HCT116 (cell line): ENCODE results near the gene ZC3H6. TPM values are rescaled to one million over a fixed set of nuclear protein-coding genes. Genes with fewer than 3 reads are reported as not detected.
"Not testable (repeated sequence)": the region's sequence is repeated elsewhere in the genome, so short reads cannot be mapped to it uniquely, and the experiment has no call there.

Source experiments
- ATAC-seq: fragments of 200-7000 bp; cut with Tn5 transposase; 2 replicates; pipeline ENCODE4 v1.9.1; 2020; ENCODE audit warnings: mild to moderate bottlenecking, moderate library complexity
- BruUV-seq: library from RNA; stranded (reverse); fragments of 400-500 nt; replicated peaks from 2 replicates; lab custom pipeline; 2021; lab: Mats Ljungman, UMichigan
- CTCF ChIA-PET: fragments of 300-600 bp; sonication (Branson Sonifier 250); formaldehyde crosslinking; loops from one replicate; lab custom pipeline; 2021; ENCODE audit warnings: antibody characterized with exemption; lab: Charles Lee
- POLR2A ChIA-PET: fragments of 300-600, 350-600 bp; sonication (Branson Sonifier 250); formaldehyde crosslinking; loops from one replicate; lab custom pipeline; 2021; ENCODE audit warnings: antibody characterized with exemption; lab: Charles Lee
- RAD21 ChIA-PET, 2 experiments: fragments of 300-600 bp; sonication (Branson Sonifier 250); formaldehyde crosslinking; loops; one replicate each; lab custom pipeline; 2023; ENCODE audit warnings: low total read pairs in 2 of 2; ENCODE audit not compliant: uncharacterized antibody in 2 of 2, unreplicated experiment in 2 of 2, low non-redundant PET in 1 of 2; lab: Charles Lee
- DNase-seq: peaks from one replicate; pipeline ENCODE4 v3.0.0-alpha.2; 2010; ENCODE audit warnings: low read depth, low spot score
- H2AFZ ChIP-seq: fragments of 200-600 bp; shearing (Covaris generic), sonication (generic); 2 replicates; pipeline ENCODE4 v1.6.1; 2017; ENCODE audit warnings: low read depth, mixed run types, mixed read lengths, antibody characterized with exemption, low read length; ENCODE audit not compliant: poor library complexity, severe bottlenecking
- H3K27ac ChIP-seq: 2 replicates; pipeline ENCODE4 v1.5.1; 2012; ENCODE audit warnings: low read depth, low read length
- H3K27me3 ChIP-seq: fragments of 200-600 bp; sonication (generic); 2 replicates; pipeline ENCODE4 v1.6.1; 2016; ENCODE audit warnings: mixed run types, low read length, mixed read lengths; ENCODE audit not compliant: insufficient read depth
- H3K36me3 ChIP-seq, 2 experiments: fragments of 200-500 bp in 1 of 2; fragments of 200-600 bp in 1 of 2; sonication (Bioruptor generic) in 1 of 2; sonication (generic) in 1 of 2; 2 replicates each; pipeline versions ENCODE4 v1.5.1 to v1.6.1; 2014 to 2016; ENCODE audit warnings: low read length in 2 of 2, inconsistent platforms in 1 of 2, mixed read lengths in 1 of 2, mixed run types in 1 of 2; ENCODE audit not compliant: insufficient read depth in 2 of 2, control insufficient read depth in 1 of 2
- H3K4me1 ChIP-seq, 2 experiments: fragments of 200-600 bp in 1 of 2; sonication (generic) in 1 of 2; 2 replicates each; pipeline versions ENCODE4 v1.5.1 to v1.6.1; 2012 to 2017; ENCODE audit warnings: low read length in 2 of 2, inconsistent platforms in 1 of 2, mild to moderate bottlenecking in 1 of 2, mixed read lengths in 1 of 2, mixed run types in 1 of 2, moderate library complexity in 1 of 2; ENCODE audit not compliant: insufficient read depth in 2 of 2, control insufficient read depth in 1 of 2
- H3K4me2 ChIP-seq: fragments of 200-600 bp; sonication (generic); 2 replicates; pipeline ENCODE4 v1.6.1; 2017; ENCODE audit warnings: mixed run types, low read length, mixed read lengths
- H3K4me3 ChIP-seq, 2 experiments: fragments of 200-600 bp in 1 of 2; sonication (generic) in 1 of 2; replicated peaks in 1 of 2; 2 replicates each; pipeline ENCODE4 v1.5.1; 2011 to 2016; ENCODE audit warnings: low read length in 2 of 2, control low read depth in 1 of 2, low read depth in 1 of 2, mild to moderate bottlenecking in 1 of 2, mixed read lengths in 1 of 2, mixed run types in 1 of 2
- H3K79me2 ChIP-seq: fragments of 200-600 bp; sonication (generic); 2 replicates; pipeline ENCODE4 v1.6.1; 2017; ENCODE audit warnings: mild to moderate bottlenecking, mixed run types, low read length, moderate library complexity, mixed read lengths; ENCODE audit not compliant: insufficient read depth
- H3K9ac ChIP-seq: fragments of 200-600 bp; sonication (generic); 2 replicates; pipeline ENCODE4 v1.6.1; 2016; ENCODE audit warnings: low read length, mixed read lengths
- H3K9me2 ChIP-seq: fragments of 200-600 bp; sonication (generic), shearing (Covaris generic); 2 replicates; pipeline ENCODE4 v1.6.1; 2017; ENCODE audit warnings: mixed run types, mild to moderate bottlenecking, moderate library complexity; ENCODE audit not compliant: insufficient read depth
- H3K9me3 ChIP-seq, 2 experiments: fragments of 200-500 bp in 1 of 2; fragments of 200-600 bp in 1 of 2; sonication (Bioruptor generic) in 1 of 2; sonication (generic) in 1 of 2; 2 replicates each; pipeline ENCODE4 v1.6.1; 2014 to 2017; ENCODE audit warnings: low read length in 2 of 2, mixed read lengths in 2 of 2, inconsistent platforms in 1 of 2, low read depth in 1 of 2, mild to moderate bottlenecking in 1 of 2, mixed run types in 1 of 2, moderate library complexity in 1 of 2; ENCODE audit not compliant: control insufficient read depth in 1 of 2, insufficient read depth in 1 of 2
- H4K20me1 ChIP-seq: fragments of 200-600 bp; sonication (generic), shearing (Covaris generic); 2 replicates; pipeline ENCODE4 v1.6.1; 2017; ENCODE audit warnings: mixed run types, mild to moderate bottlenecking, moderate library complexity; ENCODE audit not compliant: insufficient read depth
- intact Hi-C: fragments of 100-400 bp; cut with micrococcal nuclease; formaldehyde crosslinking; loops from 2 replicates; pipeline ENCODE4 v1.10.0; 2022
- total RNA-seq: library from RNA; stranded (reverse); gene quantifications from one replicate; pipeline ENCODE4 v1.2.1, GENCODE V29; 2021; ENCODE audit not compliant: unreplicated experiment

ZC3H6 gene
- total RNA-seq, 1 experiment from 2014 or later: 7.0 TPM

GRCh38 chr2:112354335-112354734, 78.9 kb downstream of the ZC3H6 start:
- ATAC-seq, H3K9me2 ChIP-seq, H4K20me1 ChIP-seq, H3K9ac ChIP-seq, CTCF ChIA-PET, H3K79me2 ChIP-seq, intact Hi-C loops, H2AFZ ChIP-seq, H3K27me3 ChIP-seq, POLR2A ChIA-PET, H3K4me2 ChIP-seq, H3K27ac ChIP-seq, H3K9me3 ChIP-seq, H3K4me3 ChIP-seq, RAD21 ChIA-PET, H3K4me1 ChIP-seq, DNase-seq, H3K36me3 ChIP-seq, BruUV-seq: not testable (repeated sequence)

- H4K20me1 ChIP-seq, H3K9me2 ChIP-seq, intact Hi-C loops, ATAC-seq, H3K4me1 ChIP-seq, H3K79me2 ChIP-seq, H3K4me2 ChIP-seq, H2AFZ ChIP-seq, RAD21 ChIA-PET, H3K9ac ChIP-seq, CTCF ChIA-PET, DNase-seq, H3K27me3 ChIP-seq, H3K36me3 ChIP-seq, H3K9me3 ChIP-seq, POLR2A ChIA-PET, H3K27ac ChIP-seq, BruUV-seq, H3K4me3 ChIP-seq: not testable (repeated sequence)
Observed at GRCh38 chr2:112360055-112360454, 84.7 kb downstream of the ZC3H6 start.

Other genes with a start within 250 kb of the ZC3H6 start
- 14.8 TPM for gene TMEM87B, start 220.3 kb upstream of the ZC3H6 start, total RNA-seq
- gene FBLN7, start 137.2 kb upstream of the ZC3H6 start, total RNA-seq: 0.34 TPM
- 13.4 TPM for gene ZC3H8, start 20.6 kb upstream of the ZC3H6 start, total RNA-seq
- 11.0 TPM for gene RGPD8, start 158.0 kb downstream of the ZC3H6 start, total RNA-seq
- 58.7 TPM for gene TTL, start 206.6 kb downstream of the ZC3H6 start, total RNA-seq